Measurements from ENCODE around the gene AKIRIN2. TPM values are rescaled to one million over a fixed set of nuclear protein-coding genes. Genes with fewer than 3 reads are reported as not detected.

AKIRIN2 gene
- total and polyA plus RNA-seq, 2 of the 13 experiments (the other 11 are each of a cell fraction or from before 2014, with no cell fraction given): 15.6 to 23.4 TPM

GRCh38 chr6:87723170-87724078, 21.4 kb upstream of the AKIRIN2 start (continued):
- TF ChIP-seq FLYWCH1 (CRISPR knock-in tag; IDR thresholded peaks at IDR 0.05) (no peak), KDM4B (CRISPR knock-in tag; IDR thresholded peaks at IDR 0.05) (no peak), CREB1 (IDR thresholded peaks at IDR 0.05) (no peak), CREB1 (CRISPR knock-in tag; IDR thresholded peaks at IDR 0.05) (peak; percentile 67), MAFG (CRISPR knock-in tag; IDR thresholded peaks at IDR 0.05) (peak; percentile 98), HNRNPK (IDR thresholded peaks at IDR 0.05; ENCODE audit: low read depth, low read length, poor library complexity, severe bottlenecking) (no peak), MXD3 (CRISPR knock-in tag; IDR thresholded peaks at IDR 0.05) (no peak), NR1H2 (CRISPR knock-in tag; IDR thresholded peaks at IDR 0.05; ENCODE audit: borderline replicate concordance, low read depth) (no peak), ZNF501 (CRISPR knock-in tag; IDR thresholded peaks at IDR 0.05) (no peak), ZSCAN25 (CRISPR knock-in tag; IDR thresholded peaks at IDR 0.05) (no peak), TFAP4 (IDR thresholded peaks at IDR 0.05; ENCODE audit: borderline replicate concordance, low read depth) (peak; percentile 97), CENPX (CRISPR knock-in tag; IDR thresholded peaks at IDR 0.05) (no peak), ATF7 (IDR thresholded peaks at IDR 0.05) (no peak), ATF7 (CRISPR knock-in tag; IDR thresholded peaks at IDR 0.05) (no peak), NFE2L2 (IDR thresholded peaks at IDR 0.05; ENCODE audit: low read length) (peak; percentile 99), GLMP (CRISPR knock-in tag; IDR thresholded peaks at IDR 0.05; ENCODE audit: borderline replicate concordance) (no peak), TEF (CRISPR knock-in tag; IDR thresholded peaks at IDR 0.05) (no peak), JUND (CRISPR knock-in tag; IDR thresholded peaks at IDR 0.05) (no peak), NFAT5 (CRISPR knock-in tag; IDR thresholded peaks at IDR 0.05) (no peak), ZBTB21 (CRISPR knock-in tag; IDR thresholded peaks at IDR 0.05) (no peak), CBFB (CRISPR knock-in tag; IDR thresholded peaks at IDR 0.05) (no peak), ATM (IDR thresholded peaks at IDR 0.05; ENCODE audit: borderline replicate concordance) (no peak)
